GM21529 (cell line): ENCODE results near the gene MAPK11.

Source experiments
- ATAC-seq: cut with Tn5 transposase; IDR thresholded peaks from one replicate; pipeline ENCODE4 v1.9.1; 2021; ENCODE audit not compliant: unreplicated experiment

The MAPK11 gene

DNA sequence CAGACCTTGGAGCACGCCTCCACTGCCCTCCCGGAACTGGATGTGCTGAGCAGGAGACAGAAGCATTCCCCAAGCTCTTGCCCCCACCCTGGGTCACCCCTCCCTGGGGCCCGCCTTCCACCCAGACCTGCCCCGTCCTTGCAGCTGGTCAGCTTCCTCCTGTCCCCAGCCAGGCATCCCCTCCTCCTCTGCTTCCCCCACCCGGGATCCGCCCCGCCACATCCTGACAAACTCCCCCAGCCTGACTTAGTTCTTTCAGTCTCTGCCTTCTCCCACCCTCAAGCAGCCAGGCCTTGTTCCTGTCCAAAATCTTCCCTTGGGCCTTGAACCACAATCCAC, 38.4 kb upstream of the MAPK11 start:
- ATAC-seq = no peak

DNA sequence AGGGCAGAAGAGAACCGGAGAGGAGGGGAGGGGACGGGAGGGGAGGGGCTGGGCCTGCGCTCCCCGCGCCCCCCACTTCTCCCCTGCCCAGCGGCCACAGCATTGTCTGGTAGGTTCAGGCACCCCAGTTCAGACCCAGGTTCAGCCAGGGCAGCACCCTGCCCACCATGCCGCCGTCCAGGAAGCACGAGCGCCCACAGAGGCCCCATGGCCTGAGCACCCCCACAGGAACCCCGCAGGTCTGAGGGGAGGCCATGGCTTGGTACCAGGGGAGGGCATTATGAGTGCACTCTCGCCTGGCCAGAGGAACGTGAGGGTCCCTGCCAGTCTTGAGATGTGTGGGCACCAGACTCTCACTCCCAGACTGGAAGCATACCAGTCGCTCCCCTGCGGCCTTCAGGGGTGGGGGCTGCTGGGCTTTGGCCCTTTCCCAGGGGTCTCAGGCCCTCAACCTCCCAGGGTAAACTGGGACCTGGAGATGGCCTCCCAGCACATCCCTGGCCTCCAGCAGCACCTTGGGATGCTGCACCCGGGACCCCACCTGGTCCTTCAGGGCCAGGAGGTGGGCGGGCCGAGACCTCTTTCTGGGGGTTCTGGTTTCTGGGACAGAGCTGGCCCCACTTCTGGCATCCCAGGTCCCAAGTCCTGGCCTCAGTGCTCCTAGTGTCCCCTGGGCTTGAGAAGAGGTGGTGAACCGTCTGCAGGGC, 37.9 kb upstream of the MAPK11 start:
- ATAC-seq = no peak

DNA sequence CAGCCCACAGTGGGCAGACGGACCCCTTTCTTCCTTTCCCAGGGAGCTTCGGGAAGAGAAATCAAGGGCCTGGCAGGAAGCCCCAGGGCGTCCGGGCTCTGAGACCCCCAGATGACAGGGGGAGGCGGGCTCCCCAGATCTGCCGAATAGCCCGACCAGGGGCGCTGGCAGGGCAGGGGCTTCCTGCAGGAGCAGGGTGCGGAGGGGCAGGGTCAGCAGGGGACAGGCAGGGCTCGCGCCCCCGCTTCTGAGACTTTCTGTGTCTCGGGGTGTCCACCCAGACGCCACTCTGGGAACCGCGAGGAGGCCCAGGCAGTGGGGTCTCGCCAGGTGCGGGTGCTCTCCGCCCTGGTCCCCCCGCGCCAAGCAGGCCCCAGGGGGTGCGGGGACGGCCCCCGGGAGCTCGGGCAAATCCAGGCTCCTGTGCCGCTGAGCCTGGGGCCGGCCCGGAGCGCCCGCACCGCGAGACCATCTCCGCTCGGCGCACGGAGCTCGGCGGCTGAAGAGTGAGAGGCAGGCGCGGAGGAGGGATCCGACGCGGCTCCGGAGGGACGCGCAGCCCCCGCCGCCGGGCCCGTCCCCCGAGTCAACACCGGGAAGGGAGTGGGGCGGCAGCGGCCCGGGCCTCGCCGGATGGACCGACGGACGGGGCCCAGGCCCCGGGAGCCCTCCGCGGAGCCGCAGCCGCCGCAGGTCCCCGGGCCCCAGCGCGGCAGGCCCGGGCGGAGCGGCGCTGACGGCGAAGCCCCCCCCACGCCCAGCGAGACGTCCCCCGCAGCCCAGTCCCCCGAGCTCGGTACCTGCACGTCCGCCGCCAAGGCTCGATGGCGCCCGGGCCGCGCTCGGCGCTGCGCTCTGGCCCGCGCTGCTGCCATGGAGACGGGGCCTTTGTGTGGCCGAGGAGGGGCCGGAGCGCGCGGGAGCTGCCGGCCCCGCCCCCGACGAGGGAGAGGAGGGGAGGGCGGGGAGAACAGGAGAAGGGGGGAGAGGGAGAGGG, 36.9 kb upstream of the MAPK11 start, which contains the start of gene PLXNB2:
Gene PLXNB2 (minus strand): TSS at position 894 of the 997 bp plus-strand sequence. CDS start 17,062 bp downstream, outside the sequence.
- peak; percentile 32 for ATAC-seq

DNA sequence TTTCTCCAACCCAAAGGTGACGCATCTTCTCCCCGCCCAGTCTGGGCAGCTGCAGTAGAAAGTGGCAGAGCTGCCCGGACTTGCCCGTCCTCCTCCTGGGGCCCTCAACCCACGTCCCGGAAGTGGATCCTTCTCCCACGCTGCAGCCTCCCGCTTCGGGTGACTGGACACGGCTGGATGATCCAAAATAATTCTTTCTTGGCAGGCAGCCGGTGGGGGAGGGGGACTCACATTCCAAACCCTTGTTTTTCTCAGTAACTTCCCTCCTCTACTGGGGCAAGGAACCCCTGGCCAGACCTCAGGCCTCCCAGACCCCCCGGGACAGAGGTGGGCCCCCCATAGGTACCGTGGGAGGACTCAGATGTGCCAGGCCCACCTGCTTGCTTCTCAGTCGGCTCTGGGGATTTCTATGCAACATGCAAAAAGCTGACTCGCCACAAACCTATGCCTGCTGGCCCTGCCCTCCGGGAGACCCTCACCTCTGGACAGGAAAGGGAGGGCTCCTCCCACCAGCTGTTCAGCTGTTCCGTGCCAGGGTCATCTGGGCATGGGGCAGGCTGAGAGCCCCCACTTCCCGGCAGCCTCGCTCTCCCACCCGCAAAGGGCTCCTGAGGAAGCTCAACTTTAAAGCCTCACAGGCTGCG, 35.9 kb upstream of the MAPK11 start:
- no peak for ATAC-seq

DNA sequence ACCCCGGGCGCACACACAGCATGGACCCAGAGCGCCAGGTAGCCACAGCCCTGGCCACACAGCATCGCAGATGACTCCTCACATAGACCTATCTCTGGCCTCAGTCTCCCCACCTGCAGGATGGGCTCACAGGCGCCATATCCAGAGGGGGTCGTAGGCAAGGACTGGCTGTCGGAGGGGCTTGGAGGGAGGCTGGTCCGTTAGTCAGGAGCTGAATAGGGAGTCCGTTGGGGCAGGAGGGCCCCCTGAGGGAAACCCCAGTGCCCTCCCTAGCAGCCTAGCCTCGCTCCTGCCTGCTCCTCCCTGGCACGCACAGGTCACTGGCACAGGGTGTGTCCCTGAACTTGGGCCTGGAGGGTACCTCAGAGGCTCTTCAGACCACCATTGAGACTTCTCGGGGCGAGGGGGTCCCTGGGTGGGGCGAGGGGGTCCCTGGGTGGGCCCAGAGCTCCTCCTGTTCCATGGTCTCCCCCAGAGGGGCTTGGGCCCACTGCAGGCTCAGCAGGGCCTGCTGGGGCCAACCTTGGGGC, 35.3 kb upstream of the MAPK11 start:
- no peak for ATAC-seq

DNA sequence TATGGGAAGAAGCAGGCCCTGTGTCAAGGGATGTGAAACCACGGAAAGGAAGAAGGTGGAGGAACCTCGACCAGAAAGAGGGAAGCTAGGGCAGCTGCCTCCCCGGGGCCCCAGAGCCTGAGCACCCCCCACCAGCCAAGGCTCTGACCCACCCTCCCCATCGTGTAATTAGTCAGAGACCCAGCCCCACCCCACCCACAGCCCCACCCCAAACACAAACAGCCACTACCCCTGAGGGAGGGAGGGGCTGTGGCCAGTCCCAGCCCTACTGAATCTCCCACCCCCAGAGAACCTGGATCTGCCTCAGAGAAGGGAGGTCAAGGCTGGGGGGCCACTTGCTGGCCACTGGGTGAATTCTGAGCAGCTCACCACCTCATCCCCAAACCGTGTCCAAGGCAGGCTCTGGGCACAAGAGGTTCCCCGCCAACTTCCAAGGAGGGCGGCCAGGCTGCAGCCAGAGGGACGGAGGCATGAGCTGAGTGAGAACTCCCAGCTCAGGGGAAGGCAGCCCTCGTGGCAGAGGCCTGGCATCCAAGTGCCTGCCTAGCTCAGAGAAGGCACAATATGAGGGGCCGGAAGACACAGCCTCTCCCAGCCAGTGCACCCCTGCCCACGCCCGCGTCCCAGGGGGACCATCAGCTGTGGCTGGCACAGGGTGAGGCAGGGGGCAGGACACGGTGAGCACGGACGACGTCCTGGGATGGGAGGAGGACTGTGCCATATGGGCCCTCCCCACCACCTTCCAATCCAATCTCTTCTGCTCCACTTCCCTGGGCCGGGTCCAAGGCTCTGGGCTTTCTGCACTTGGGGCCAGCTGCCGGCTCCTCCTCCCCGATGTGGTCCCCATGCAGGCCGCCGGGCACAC, 34.6 kb upstream of the MAPK11 start:
- no peak for ATAC-seq

DNA sequence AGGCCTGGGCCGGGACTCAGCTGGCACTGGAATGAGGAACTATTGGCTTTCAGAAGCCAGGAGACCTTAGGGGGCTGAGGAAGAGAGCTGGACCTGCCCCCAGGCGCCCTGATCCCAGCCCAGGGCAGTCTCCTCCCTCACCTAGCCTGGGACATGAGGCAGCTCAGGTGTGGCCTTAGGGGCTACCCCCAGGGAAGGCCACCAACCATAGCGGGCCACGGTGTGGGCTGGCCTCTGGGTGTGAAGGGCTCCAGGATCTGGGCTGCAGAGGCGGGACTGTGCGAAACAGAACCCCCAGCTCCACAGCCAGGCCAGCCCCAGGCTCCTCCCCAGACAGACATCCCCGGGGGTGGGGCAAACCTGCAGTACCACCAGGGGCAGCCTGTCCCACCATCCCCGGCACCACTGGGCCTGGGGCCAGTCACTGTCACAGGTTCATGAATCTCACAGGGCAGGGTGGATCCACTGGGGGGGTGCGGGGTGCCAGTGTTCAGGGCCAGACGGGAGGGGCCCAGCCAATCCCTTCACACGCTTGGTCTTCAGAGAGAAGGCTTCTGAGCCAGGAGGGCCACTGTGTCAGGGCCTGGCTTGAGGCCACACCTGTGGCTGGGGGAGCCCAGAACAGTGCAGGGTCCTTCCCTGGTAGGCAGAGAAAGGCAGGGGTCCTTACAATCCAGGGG, 33.8 kb upstream of the MAPK11 start:
- ATAC-seq = no peak

DNA sequence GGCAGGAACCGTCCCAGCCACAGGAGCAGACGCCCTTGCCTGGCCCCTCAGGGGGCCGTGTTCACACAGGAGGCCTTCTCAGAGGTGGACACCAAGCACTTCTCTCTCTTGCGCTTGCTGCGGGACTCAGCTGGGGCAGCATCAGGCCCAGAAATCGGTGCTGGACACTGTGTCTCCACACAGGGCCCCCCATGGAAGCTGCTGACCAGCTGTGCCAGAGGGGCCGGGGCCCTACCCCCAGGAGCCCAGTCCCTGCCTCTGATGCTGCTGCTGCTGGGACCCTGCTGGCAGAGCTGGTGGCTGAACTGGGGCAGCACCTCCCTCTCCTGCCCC, 33.3 kb upstream of the MAPK11 start:
- no peak for ATAC-seq

DNA sequence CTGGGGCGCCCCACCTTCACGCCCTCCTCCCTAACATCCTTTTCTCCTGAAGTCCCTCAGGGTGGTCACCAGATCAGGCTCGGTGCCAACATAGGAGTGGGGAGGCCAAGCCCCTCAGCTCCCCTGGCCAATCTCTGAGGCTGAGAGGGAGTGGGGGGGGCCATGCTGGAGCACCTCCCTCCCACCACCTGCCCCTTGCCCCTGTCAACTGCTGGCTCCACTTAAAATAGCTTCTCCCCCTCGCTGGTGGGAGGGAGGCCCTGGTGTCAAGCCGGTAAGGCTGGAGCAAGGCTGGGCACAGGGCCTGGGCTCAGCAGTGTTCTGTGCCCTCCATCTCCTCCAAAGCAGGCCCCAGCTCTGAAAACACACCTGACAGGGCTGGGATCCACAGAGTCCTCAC, 32.4 kb upstream of the MAPK11 start:
- ATAC-seq = no peak

DNA sequence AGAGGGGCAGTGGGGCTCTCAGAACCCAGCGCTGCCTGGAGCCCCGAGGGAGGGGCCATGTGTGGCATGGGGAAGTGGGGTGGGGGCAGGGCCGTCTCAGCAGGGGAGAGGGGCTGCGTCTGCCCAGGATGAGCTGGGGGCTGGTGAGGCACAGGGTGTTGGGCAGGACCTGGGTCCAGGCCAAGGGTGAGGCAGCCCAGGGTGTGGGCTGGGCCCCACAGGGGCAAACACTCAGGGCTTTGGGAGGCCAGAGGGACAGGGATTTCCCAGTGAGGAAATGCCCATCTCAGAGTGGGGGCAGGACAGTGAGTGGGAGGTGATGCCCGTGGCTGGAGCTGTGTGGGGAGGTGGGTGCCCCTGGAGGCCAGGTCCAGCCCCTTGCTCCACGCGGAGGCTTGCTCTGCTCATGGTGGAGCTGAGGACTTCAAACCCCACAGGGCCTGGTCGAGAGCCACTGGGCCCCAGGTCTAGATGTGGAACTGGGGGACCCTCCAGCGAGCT, 31.9 kb upstream of the MAPK11 start:
- ATAC-seq = no peak

DNA sequence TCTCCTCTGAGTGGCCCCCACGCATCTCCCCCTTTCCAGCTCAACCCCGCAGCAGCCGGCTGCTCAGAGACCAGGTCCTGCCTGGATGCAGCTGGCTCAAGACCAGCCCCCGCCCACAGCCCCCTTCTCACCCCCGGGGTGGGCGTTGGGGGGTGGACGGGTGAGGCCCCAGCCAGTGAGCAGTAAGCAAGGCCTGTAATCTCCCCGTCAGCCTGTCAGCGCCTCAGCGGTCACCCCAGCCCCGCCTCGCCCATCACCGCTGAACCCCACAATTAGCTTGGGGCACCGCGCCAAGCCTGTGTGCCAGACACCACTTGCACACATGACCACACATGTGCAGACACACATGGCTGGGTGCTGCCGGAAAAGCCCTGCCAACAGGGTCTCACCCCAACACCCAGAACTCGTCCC, 31.4 kb upstream of the MAPK11 start:
- ATAC-seq = no peak

DNA sequence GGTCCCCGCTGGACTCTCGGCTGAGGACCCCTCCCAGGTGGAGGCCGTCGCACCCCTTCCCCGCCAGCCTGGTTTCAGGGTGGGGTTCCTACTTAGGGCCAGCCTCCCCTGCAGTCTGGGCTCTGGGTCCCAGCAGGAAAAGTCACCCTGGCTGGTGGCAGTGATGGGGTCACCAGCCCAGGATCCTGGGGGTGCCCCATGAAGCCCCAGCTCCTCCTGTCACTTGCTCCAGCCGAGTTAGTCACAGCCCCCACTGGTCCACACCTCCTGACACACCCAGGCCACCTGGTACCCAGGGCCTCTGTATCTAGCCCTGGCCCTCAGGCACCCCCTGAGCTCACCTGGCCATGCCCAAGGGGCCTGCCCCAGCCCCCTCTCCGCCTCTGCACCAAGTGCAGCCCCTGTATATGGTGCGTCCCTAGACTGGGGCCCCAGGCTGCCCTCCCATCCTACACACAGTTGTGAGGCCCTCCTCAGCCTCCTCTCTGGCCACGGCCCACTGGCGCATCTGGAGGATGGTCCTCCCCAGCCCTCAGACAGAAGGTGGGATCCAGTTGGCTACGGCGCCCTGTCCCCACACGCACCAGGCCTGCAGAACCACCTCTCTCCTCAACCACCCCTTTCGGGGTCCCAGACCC, 30.6 kb upstream of the MAPK11 start:
- ATAC-seq = no peak

DNA sequence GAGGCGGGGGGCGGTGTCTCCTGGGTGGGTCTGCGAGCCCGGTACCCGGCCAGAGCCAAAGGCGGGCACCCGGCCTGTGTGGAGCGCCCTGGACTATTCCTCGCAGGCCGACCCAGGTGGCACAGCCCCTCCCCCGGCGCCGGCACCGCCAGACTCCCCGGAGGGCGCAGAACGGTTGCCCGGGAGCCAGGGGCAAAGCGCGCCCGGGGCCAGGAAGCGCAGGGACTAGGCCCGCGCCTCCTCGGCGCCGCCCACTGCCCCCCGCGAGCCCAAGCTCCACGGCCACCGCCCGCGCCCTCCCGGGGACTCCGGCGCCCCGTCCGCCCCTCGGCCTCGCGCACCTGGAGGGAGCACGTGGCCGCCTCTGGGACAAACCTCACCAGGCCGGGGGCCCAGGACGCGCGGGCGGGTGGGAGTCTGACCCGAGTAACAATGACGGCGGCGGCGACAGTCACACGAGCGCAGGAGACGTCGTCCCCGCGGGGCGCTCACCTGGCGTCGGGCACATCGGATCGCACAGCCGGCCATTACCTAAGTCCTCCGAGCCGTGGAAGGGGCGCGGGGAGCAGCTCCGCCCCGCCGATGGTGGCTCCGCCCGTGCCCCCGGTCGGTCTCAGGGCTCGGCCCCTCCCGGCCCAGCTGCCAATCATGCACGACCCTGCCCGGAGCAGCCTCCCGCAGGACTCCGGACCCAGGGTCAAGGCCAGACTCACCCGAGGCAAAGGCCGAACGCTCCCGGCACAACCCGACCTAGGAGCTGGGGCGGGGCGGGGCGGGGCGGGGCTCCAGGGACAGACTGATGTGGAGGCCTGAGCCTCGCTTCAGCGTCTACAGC, 29.8 kb upstream of the MAPK11 start:
- no peak for ATAC-seq

DNA sequence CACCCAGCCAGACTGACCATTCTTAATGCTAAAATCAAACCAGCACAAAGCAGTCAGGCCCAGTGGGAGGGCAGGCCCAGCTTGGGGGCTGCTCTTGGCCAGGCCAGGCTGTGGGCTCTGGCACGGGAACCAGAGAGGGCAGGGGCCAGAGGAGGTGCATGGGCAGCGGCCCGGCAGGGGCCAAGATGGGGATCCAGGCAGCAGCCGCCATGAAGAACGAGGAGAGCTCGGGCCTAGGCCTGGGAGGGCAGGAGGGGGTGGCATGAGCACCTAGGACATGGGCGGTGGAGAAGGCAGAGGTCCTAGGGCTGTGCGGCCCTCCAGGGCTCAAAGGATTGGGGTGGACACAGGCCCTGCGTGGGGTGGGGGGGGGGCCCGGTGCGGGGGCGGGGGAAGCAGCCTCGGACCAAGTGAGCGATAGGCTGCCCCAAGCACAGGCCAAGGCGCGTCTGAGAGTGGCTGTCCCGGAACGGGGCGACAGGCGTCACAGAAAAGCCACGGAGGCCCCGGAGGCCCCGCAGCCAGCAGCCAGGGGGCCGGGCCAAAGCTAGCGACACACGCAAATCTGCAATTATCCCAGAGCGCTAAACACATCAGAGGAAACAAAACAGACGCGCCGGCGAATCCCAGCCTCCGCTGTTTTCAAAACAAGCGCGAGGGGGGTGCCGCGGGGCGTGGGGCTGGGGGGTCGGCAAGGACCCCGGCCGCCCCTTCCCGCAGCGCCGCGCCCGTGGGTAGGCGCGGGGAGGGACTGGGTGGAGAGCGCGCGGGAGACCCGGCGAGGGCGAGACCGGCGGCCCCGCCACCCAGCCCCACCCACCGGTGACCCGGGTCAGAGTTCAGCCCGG, 29.0 kb upstream of the MAPK11 start:
- no peak for ATAC-seq

DNA sequence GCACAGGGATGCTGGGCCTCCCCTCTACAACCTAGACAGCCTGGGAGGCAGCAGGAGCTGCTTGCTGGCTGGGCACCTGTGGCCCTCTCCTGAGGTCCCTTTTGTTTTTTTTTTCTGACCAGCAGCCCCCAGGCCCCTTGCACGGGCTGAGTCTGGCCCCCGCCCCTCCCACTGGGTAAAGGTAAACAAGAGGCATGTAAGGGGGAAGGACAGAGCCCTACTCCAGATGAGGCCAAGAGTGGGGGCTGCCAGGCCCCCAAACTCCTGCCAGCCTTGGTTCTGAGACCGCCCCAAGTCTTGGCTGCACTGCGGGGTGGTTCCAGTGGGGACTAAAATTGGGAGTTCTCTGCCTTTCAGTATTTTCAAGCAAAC, 28.1 kb upstream of the MAPK11 start:
- ATAC-seq = no peak

DNA sequence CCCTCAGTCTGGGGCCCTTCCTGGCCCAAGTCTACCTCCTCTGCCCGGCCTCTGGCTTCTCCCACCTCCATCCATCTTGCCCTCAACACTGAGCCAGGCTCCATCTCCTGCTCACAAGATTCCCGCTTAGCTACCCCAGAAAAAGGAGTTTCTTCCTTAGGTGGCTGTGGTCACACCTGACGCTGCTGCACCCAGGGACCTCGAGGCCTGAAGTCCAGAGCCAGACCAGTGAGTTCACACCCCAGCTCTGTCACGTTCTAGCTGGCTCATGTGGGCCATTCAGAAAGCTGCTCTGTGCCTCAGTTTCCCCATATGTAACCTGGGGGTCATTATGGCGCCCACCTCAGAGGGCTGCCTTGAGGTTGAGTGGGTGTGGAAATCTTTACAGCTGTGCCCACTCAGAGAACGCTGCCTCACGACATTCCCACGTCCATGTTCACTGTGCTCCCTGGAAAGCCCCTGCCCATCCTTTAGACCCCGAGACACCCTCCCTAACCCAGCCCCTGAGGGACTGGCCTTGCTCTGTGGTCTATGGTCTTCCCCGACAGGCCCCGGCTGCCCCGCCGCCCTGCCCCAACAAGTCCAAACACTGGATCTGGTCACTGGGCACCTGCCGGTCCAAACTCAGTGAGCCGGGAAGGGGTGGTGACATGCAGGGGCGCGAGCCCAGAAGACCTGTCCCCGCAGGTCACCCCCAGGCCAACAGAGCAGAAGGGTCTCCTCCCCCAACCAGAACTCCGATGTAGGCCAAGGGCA, 27.5 kb upstream of the MAPK11 start:
- ATAC-seq = no peak
